H1 (cell line): ENCODE results near the gene C19orf38. TPM values are rescaled to one million over a fixed set of nuclear protein-coding genes. Genes with fewer than 3 reads are reported as not detected.

Experiments
- CTCF ChIA-PET: fragments of 300-600 bp; sonication (Branson Sonifier 250); formaldehyde crosslinking; loops from one replicate; lab custom pipeline; 2021; ENCODE audit not compliant: partially characterized antibody; lab: Charles Lee
- POLR2A ChIA-PET: fragments of 300-600 bp; sonication (Branson Sonifier 250); formaldehyde crosslinking; loops from one replicate; lab custom pipeline; 2021; ENCODE audit warnings: inconsistent platforms; ENCODE audit not compliant: partially characterized antibody; lab: Charles Lee
- DNase-seq, 2 experiments: peaks; one replicate each; pipeline versions ENCODE4 v3.0.0 to v3.0.0-alpha.2; 2010 to 2022; ENCODE audit warnings: low spot score in 2 of 2, low read depth in 1 of 2, mixed read lengths in 1 of 2
- FAIRE-seq: peaks from 2 replicates; lab custom pipeline; 2011; peaks lifted over from hg19 to GRCh38; lab: Jason Lieb, UNC
- H2AFZ ChIP-seq: 2 replicates; pipeline ENCODE4 v1.8.1; 2012; ENCODE audit warnings: low read length, inconsistent platforms
- H2AK5ac ChIP-seq: 2 replicates; pipeline ENCODE4 v1.6.1; 2013; ENCODE audit warnings: low read depth, low read length
- H2BK120ac ChIP-seq: replicated peaks from 2 replicates; pipeline ENCODE3; 2013; ENCODE audit warnings: low read depth, low read length, inconsistent platforms
- H2BK12ac ChIP-seq: 2 replicates; pipeline ENCODE4 v1.6.1; 2013; ENCODE audit warnings: low read depth, low read length
- H2BK15ac ChIP-seq: 2 replicates; pipeline ENCODE4 v1.6.1; 2013; ENCODE audit warnings: low read length
- H2BK20ac ChIP-seq: 2 replicates; pipeline ENCODE4 v1.6.1; 2013; ENCODE audit warnings: low read length
- H2BK5ac ChIP-seq: 2 replicates; pipeline ENCODE4 v1.6.1; 2013; ENCODE audit warnings: low read depth, low read length
- H3K14ac ChIP-seq: 2 replicates; pipeline ENCODE4 v1.6.1; 2013; ENCODE audit warnings: inconsistent platforms; ENCODE audit not compliant: insufficient read length
- H3K18ac ChIP-seq: 2 replicates; pipeline ENCODE4 v1.6.1; 2013; ENCODE audit warnings: low read length; ENCODE audit errors: extremely low read depth
- H3K23ac ChIP-seq: 2 replicates; pipeline ENCODE4 v1.6.1; 2013; ENCODE audit warnings: inconsistent platforms; ENCODE audit not compliant: insufficient read length
- H3K23me2 ChIP-seq: 2 replicates; pipeline ENCODE4 v1.6.1; 2013; ENCODE audit warnings: low read depth, low read length
- H3K27ac ChIP-seq: 2 replicates; pipeline ENCODE4 v1.6.1; 2011; ENCODE audit warnings: low read depth, low read length, inconsistent platforms
- H3K27me3 ChIP-seq, 4 experiments: replicated peaks in 1 of 4; 1 replicate in 1 of 4; 2 replicates in 3 of 4; pipeline versions ENCODE4 v1.6.1 to v1.8.1; 2011 to 2013; ENCODE audit warnings: low read length in 3 of 4, mild to moderate bottlenecking in 3 of 4, inconsistent platforms in 2 of 4, mixed read lengths in 2 of 4, moderate library complexity in 1 of 4; ENCODE audit not compliant: control insufficient read depth in 3 of 4, insufficient read depth in 3 of 4; ENCODE audit errors: extremely low read depth in 1 of 4
- H3K36me3 ChIP-seq, 4 experiments: 2 replicates each; pipeline versions ENCODE4 v1.6.1 to v1.8.1; 2011 to 2013; ENCODE audit warnings: mild to moderate bottlenecking in 4 of 4, low read length in 3 of 4, moderate library complexity in 2 of 4, control low read depth in 1 of 4, inconsistent platforms in 1 of 4; ENCODE audit not compliant: insufficient read depth in 4 of 4, control insufficient read depth in 2 of 4
- H3K4ac ChIP-seq: replicated peaks from 2 replicates; pipeline ENCODE3; 2013; ENCODE audit warnings: low read length, low read depth, mixed read lengths, inconsistent platforms; ENCODE audit not compliant: insufficient read length
- H3K4me1 ChIP-seq, 4 experiments: replicated peaks in 1 of 4; 1 replicate in 1 of 4; 2 replicates in 3 of 4; pipeline versions ENCODE4 v1.6.1 to v1.8.1; 2011 to 2013; ENCODE audit warnings: low read length in 3 of 4, inconsistent platforms in 2 of 4, mixed read lengths in 1 of 4; ENCODE audit not compliant: insufficient read depth in 4 of 4, control insufficient read depth in 3 of 4
- H3K4me2 ChIP-seq, 2 experiments: 2 replicates each; pipeline versions ENCODE4 v1.6.1 to v1.8.1; 2011 to 2013; ENCODE audit warnings: low read depth in 2 of 2, low read length in 2 of 2, control low read depth in 1 of 2, inconsistent platforms in 1 of 2, mild to moderate bottlenecking in 1 of 2; ENCODE audit not compliant: insufficient read depth in 1 of 2
- H3K4me3 ChIP-seq, 4 experiments: fragments of 200-600, 300-600 bp in 1 of 4; sonication (generic), shearing (Covaris generic), sonication (Bioruptor Twin) in 1 of 4; 2 replicates each; pipeline versions ENCODE4 v1.5.1 to v1.8.1; 2011 to 2016; ENCODE audit warnings: low read length in 4 of 4, low read depth in 3 of 4, control low read depth in 2 of 4, inconsistent platforms in 2 of 4, mild to moderate bottlenecking in 2 of 4, mixed read lengths in 1 of 4, moderate library complexity in 1 of 4; ENCODE audit not compliant: insufficient read depth in 2 of 4; ENCODE audit errors: extremely low read depth in 1 of 4
- H3K56ac ChIP-seq: replicated peaks from 2 replicates; pipeline ENCODE3; 2013; ENCODE audit warnings: low read depth, mild to moderate bottlenecking, mixed read lengths, low read length, inconsistent platforms; ENCODE audit not compliant: insufficient read length
- H3K79me1 ChIP-seq: 2 replicates; pipeline ENCODE4 v1.6.1; 2013; ENCODE audit warnings: low read depth, low read length, control low read depth
- H3K79me2 ChIP-seq, 2 experiments: 2 replicates each; pipeline versions ENCODE4 v1.6.1 to v1.8.1; 2012 to 2013; ENCODE audit warnings: low read length in 2 of 2, mild to moderate bottlenecking in 2 of 2, inconsistent platforms in 1 of 2; ENCODE audit not compliant: insufficient read depth in 2 of 2, control insufficient read depth in 1 of 2
- H3K9ac ChIP-seq, 4 experiments: replicated peaks in 1 of 4; 1 replicate in 1 of 4; 2 replicates in 3 of 4; pipeline versions ENCODE4 v1.6.1 to v1.8.1; 2011 to 2013; ENCODE audit warnings: low read depth in 3 of 4, low read length in 3 of 4, control low read depth in 2 of 4, mild to moderate bottlenecking in 2 of 4, moderate library complexity in 2 of 4, inconsistent platforms in 1 of 4; ENCODE audit errors: extremely low read depth in 1 of 4
- H3K9me3 ChIP-seq, 2 experiments: 2 replicates each; pipeline versions ENCODE4 v1.6.1 to v1.8.1; 2012 to 2013; ENCODE audit warnings: mild to moderate bottlenecking in 2 of 2, moderate library complexity in 2 of 2, control low read depth in 1 of 2, inconsistent platforms in 1 of 2, low read depth in 1 of 2, low read length in 1 of 2, mixed read lengths in 1 of 2; ENCODE audit not compliant: insufficient read depth in 2 of 2
- H4K20me1 ChIP-seq, 2 experiments: replicated peaks in 1 of 2; 2 replicates each; pipeline versions ENCODE3 to v1.8.1; 2011 to 2013; ENCODE audit warnings: inconsistent platforms in 2 of 2, low read length in 2 of 2, mild to moderate bottlenecking in 1 of 2; ENCODE audit not compliant: insufficient read depth in 2 of 2, control insufficient read depth in 1 of 2
- H4K5ac ChIP-seq: 2 replicates; pipeline ENCODE4 v1.6.1; 2013; ENCODE audit warnings: low read length, low read depth, mixed read lengths, inconsistent platforms; ENCODE audit not compliant: insufficient read length
- H4K8ac ChIP-seq: 2 replicates; pipeline ENCODE4 v1.8.0; 2013; ENCODE audit warnings: mild to moderate bottlenecking, moderate library complexity, low read length, inconsistent platforms; ENCODE audit not compliant: insufficient read depth; ENCODE audit errors: extremely low read depth
- H4K91ac ChIP-seq: replicated peaks from 2 replicates; pipeline ENCODE3; 2013; ENCODE audit warnings: low read length, mixed read lengths, inconsistent platforms; ENCODE audit not compliant: insufficient read length
- HDAC6 ChIP-seq: IDR thresholded peaks from one replicate; pipeline ENCODE4 v1.7.1; 2012; ENCODE audit warnings: low read depth, mild to moderate bottlenecking, inconsistent platforms, low read length, moderate library complexity
- JUN ChIP-seq: IDR thresholded peaks from 2 replicates; pipeline ENCODE4 v1.6.1; 2011; ENCODE audit warnings: low read depth, mild to moderate bottlenecking, improper control_type of control experiment, low read length
- NRF1 ChIP-seq: IDR thresholded peaks from 2 replicates; pipeline ENCODE4 v1.6.1; 2011; ENCODE audit warnings: mild to moderate bottlenecking, low read depth, low read length, improper control_type of control experiment
- SAP30 ChIP-seq: fragments of 300-600 bp; sonication (generic); IDR thresholded peaks from 2 replicates; pipeline ENCODE4 v1.7.1; 2012; ENCODE audit warnings: low read length, moderate library complexity, mild to moderate bottlenecking, inconsistent platforms; ENCODE audit not compliant: insufficient read depth, insufficient replicate concordance
- SP1 ChIP-seq: IDR thresholded peaks from 2 replicates; pipeline ENCODE4 v1.6.1; 2011; ENCODE audit warnings: low read depth, low read length
- SRF ChIP-seq: IDR thresholded peaks from 2 replicates; pipeline ENCODE4 v1.6.1; 2011; ENCODE audit warnings: mild to moderate bottlenecking, low read depth, low read length, moderate library complexity
- TAF7 ChIP-seq: optimal IDR thresholded peaks from 2 replicates; pipeline ENCODE3; 2011; ENCODE audit warnings: low read depth, mild to moderate bottlenecking, inconsistent platforms, low read length, moderate library complexity, borderline replicate concordance
- WGBS, 2 experiments: shearing (Covaris generic) in 1 of 2; methylation state at CpG; one replicate each; pipeline versions ENCODE4 v1.1.6 to v1.1.7; 2013 to 2015; ENCODE audit warnings: low lambda C conversion rate in 2 of 2, mixed read lengths in 2 of 2, inconsistent platforms in 1 of 2, low coverage in 1 of 2, missing lambda C conversion rate in 1 of 2; ENCODE audit not compliant: insufficient replicate concordance in 2 of 2, insufficient coverage in 1 of 2, insufficient read length in 1 of 2; ENCODE audit errors: extremely low coverage in 1 of 2, missing lambda C conversion rate in 1 of 2; 5-methylcytosine and 5-hydroxymethylcytosine counted together
- polyA plus RNA-seq, 7 experiments: library from polyadenylated mRNA; depleted of rRNA in 3 of 7; stranded (reverse) in 5 of 7; unstranded in 2 of 7; fragments of >200 nt in 5 of 7; fragments of 200-250 nt in 2 of 7; gene quantifications; 1 replicate in 5 of 7; 2 replicates in 1 of 7; 4 replicates in 1 of 7; pipeline versions ENCODE4 v1.2.1 to v1.2.3, GENCODE V29; 2011 to 2013; ENCODE audit warnings: missing spikeins in 2 of 7, mixed read lengths in 2 of 7
- total RNA-seq: library from RNA; stranded (reverse); fragmentation: NEBNext Ultra II Directional; extraction: Animal tissue kit (Norgen Biotek cat#: 25700); gene quantifications from 2 replicates; pipeline ENCODE4 v1.2.1, GENCODE V29; 2021

The C19orf38 gene
- total and polyA plus RNA-seq, 2 of the 8 experiments (the other 6 are each of a cell fraction or from before 2014, with no cell fraction given), result 0.53 TPM; not detected in 1

DNA sequence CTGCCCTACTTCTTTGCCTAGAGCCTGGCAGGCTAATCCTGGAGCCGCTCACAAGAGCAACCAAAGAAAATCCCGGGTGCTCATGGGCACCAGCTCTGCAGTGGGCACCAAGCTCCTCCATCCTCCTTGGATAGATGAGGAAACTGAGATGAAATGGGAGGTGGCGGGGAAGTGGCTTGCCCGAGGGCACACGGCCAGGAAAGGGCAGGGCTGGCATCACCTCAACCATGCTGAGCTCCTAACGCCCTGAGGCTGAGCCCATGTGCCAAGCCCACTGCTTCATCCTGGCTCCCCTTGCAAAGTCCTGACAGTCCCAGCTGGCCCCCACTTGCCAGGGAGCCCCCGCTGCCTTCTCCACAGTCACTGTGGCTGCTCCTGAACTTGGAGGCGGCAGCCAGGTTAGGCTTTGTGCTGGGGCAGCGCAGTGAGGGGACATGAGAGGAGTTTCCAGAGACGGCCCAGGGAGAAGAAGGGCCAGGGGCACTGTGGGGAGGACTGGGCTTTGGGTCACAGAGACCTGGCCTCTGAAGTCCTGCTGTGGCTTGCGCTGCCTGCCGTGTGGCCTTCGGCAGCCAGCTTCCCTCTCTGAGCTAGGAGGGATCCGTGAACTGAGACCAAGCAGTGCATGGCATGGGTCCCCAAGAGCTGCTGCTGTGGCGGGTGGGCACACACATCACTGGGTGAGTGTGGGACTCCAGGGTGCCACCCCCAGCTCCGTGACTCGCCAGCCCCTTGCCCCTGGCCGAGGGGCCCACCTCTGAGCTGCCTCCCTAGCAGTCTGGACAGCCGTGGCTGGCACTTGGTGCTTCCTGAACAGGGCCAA is 29.7 kb upstream of the C19orf38 start:
- Histone ChIP-seq H3K4ac (no peak overlapping the region), H4K20me1 (peaks cover 1 to 8% of the 10 kb centered on the region in 2 experiments), H3K4me1 (no peaks in the 10 kb centered on the region; a peak in 1 of 7 replicates), H3K79me1 (no peaks in the 10 kb centered on the region), H2BK20ac (no peak overlapping the region), H2BK12ac (no peak overlapping the region), H3K79me2 (no peaks in the 10 kb centered on the region), H4K8ac (0 out of 2 replicates have a peak overlapping the region, but pooled peaks have one; percentile 16), H2BK15ac (no peak overlapping the region), H3K27me3 (no peaks in the 10 kb centered on the region), H2AK5ac (no peak overlapping the region), H3K14ac (no peak overlapping the region), H3K9me3 (no peaks in the 10 kb centered on the region), H4K91ac (no peak overlapping the region), H2BK5ac (no peak overlapping the region), H3K23ac (no peak overlapping the region), H2AFZ (no peak overlapping the region), H3K4me2 (no peak overlapping the region), H4K5ac (no peak overlapping the region), H3K27ac (no peak overlapping the region), H3K4me3 (no peak overlapping the region), H3K36me3 (peaks cover 4 to 11% (median 8%) of the 10 kb centered on the region in 4 experiments; a peak in 5 of 8 replicates), H3K23me2 (no peaks in the 10 kb centered on the region), H3K56ac (no peak overlapping the region), H2BK120ac (no peak overlapping the region), H3K9ac (no peak overlapping the region), H3K18ac (no peak overlapping the region)
- ChIA-PET CTCF (interaction anchor here (0.6 to 1.0 kb wide), 3 partner anchors 11 to 88 kb away, joined by 3 read pairs; no protein-coding TSS in a partner anchor), POLR2A (interaction anchor here (0.6 to 1.1 kb wide), 2 partner anchors 13 to 40 kb away, joined by 3 read pairs; no protein-coding TSS in a partner anchor)
- no peak for TF ChIP-seq TAF7
- TF ChIP-seq JUN, result no peak
- TF ChIP-seq HDAC6, result no peak
- no peak for TF ChIP-seq SAP30
- no peak for TF ChIP-seq SRF
- TF ChIP-seq NRF1, result no peak
- TF ChIP-seq SP1, result no peak
- DNase-seq (no peak), FAIRE-seq (no peak)
- 92% methylated on average over 18 of the region's 19 CpGs; no CpG with 5 or more reads in 1 of the 2 experiments for WGBS, 2 experiments
